Transverse colon (tissue), 3 donors: ENCODE measurements around the gene ARHGEF11.

Experiments used
- POLR2A ChIP-seq: fragments of 450-650 bp; IDR thresholded peaks from one replicate; pipeline ENCODE4 v1.6.1; 2016; ENCODE audit warnings: antibody characterized with exemption, mild to moderate bottlenecking, moderate library complexity
- TF ChIP-seq, protein P1 (sequence below), 5 experiments: fragments of 200-600 bp in 3 of 5; fragments of 450-650 bp in 2 of 5; sonication (generic) in 3 of 5; IDR thresholded peaks; 1 replicate in 2 of 5; 2 replicates in 3 of 5; pipeline ENCODE4 v1.5.1; 2016 to 2017; ENCODE audit warnings: antibody characterized with exemption in 5 of 5, inconsistent platforms in 3 of 5, mild to moderate bottlenecking in 2 of 5, moderate library complexity in 1 of 5

DNA sequence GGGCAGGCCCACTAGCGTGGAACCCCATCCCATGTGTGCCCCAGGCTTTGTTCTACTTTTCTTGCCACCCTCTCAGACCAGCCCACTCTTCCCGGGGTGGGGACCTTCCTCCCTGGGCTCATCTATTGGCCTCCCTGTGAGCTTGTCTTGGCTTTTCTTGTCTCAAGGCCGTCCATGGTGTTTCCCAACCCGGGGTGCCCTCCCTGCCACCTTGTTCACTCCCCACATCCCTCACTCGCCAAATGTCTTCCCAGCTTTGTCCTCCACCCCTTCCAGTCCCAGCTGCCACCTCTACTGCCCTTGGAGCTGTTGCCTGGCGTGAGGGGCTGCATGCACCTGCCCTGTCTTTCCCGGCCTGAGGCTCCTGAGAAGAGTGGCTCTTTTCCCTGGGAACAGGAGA lies 106.7 kb downstream of the ARHGEF11 start:
- TF ChIP-seq, protein P1, sequence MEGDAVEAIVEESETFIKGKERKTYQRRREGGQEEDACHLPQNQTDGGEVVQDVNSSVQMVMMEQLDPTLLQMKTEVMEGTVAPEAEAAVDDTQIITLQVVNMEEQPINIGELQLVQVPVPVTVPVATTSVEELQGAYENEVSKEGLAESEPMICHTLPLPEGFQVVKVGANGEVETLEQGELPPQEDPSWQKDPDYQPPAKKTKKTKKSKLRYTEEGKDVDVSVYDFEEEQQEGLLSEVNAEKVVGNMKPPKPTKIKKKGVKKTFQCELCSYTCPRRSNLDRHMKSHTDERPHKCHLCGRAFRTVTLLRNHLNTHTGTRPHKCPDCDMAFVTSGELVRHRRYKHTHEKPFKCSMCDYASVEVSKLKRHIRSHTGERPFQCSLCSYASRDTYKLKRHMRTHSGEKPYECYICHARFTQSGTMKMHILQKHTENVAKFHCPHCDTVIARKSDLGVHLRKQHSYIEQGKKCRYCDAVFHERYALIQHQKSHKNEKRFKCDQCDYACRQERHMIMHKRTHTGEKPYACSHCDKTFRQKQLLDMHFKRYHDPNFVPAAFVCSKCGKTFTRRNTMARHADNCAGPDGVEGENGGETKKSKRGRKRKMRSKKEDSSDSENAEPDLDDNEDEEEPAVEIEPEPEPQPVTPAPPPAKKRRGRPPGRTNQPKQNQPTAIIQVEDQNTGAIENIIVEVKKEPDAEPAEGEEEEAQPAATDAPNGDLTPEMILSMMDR (IDR thresholded peaks at IDR 0.05): no peak
- TF ChIP-seq POLR2A: no peak
